HG03521 (cell line): ENCODE measurements around the gene YPEL5.
"Not testable (repeated sequence)": the region's sequence is repeated elsewhere in the genome, so short reads cannot be mapped to it uniquely, and the experiment has no call there.

Source experiments
- ATAC-seq: cut with Tn5 transposase; IDR thresholded peaks from one replicate; pipeline ENCODE4 v1.9.1; 2021; ENCODE audit warnings: mild to moderate bottlenecking, moderate library complexity; ENCODE audit not compliant: unreplicated experiment

The YPEL5 gene

GRCh38 chr2:30136764-30137444 lies 9.9 kb upstream of the YPEL5 start:
- ATAC-seq: no peak

GRCh38 chr2:30139131-30139870 lies 7.5 kb upstream of the YPEL5 start:
- ATAC-seq: peak; percentile 63

DNA sequence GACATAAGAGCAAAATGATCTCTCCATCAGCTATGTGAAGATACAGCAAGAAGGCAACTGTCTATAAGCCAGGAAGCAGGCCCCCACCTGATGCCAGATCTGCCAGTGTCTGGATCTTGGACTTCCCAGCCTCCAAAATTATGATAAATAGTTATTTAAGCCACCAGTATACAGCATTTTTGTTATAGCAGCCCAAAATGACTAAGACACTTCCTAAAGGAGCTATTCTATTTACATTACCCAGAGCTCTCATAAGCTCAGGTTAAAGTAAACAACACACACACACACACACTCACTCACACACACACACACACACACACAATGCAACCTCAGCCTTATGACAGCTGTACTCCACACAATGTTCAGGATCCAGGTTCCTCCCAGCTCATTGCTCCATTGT lies 5.7 kb upstream of the YPEL5 start:
- no peak for ATAC-seq

GRCh38 chr2:30144260-30144659 lies 2.5 kb upstream of the YPEL5 start:
- ATAC-seq: no peak

DNA sequence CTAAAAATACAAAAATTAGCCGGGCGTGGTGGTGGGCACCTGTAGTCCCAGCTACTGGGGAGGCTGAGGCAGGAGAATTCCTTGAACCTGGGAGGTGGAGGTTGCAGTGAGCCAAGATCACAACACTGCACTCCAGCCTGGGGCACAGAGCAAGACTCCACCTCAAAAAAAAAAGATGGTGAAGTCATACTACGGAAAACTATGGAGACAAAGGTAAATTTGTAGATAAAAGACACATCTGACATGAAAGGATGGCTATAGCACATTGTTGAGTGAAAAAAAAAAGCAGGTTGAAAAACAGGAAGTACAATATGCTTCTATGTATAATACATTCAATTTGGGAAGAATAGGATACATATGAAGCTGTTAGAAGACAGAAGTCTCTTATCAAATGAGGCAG lies 1.9 kb upstream of the YPEL5 start:
- ATAC-seq: not testable (repeated sequence)

DNA sequence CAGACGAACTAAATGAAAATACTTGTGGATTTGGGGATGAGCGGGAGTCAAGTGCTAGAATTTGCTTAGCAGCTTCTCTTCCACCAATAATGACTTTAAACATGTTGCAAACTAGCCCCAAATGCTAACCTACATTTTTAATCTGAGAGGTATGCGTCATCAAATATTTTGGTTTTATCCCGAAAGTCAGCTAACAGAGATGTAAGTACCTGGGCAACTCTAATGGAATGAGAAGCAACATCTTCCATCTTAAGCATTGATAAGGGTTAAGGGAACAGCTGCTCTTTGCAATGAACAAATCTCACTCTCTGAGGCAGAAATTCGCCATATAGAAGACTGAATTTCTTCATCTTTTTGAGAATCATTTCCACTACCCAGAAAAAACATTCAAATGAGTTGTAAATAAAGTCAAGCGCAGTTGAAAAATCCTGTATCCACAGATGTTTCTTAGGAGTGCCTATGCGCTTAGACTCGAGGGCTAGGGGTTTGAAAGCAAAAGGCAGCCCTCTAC lies 926 bp upstream of the YPEL5 start:
- ATAC-seq: no peak

- ATAC-seq: no peak
These were observed 448 bp downstream of the YPEL5 start for GRCh38 chr2:30147196-30147714.

DNA sequence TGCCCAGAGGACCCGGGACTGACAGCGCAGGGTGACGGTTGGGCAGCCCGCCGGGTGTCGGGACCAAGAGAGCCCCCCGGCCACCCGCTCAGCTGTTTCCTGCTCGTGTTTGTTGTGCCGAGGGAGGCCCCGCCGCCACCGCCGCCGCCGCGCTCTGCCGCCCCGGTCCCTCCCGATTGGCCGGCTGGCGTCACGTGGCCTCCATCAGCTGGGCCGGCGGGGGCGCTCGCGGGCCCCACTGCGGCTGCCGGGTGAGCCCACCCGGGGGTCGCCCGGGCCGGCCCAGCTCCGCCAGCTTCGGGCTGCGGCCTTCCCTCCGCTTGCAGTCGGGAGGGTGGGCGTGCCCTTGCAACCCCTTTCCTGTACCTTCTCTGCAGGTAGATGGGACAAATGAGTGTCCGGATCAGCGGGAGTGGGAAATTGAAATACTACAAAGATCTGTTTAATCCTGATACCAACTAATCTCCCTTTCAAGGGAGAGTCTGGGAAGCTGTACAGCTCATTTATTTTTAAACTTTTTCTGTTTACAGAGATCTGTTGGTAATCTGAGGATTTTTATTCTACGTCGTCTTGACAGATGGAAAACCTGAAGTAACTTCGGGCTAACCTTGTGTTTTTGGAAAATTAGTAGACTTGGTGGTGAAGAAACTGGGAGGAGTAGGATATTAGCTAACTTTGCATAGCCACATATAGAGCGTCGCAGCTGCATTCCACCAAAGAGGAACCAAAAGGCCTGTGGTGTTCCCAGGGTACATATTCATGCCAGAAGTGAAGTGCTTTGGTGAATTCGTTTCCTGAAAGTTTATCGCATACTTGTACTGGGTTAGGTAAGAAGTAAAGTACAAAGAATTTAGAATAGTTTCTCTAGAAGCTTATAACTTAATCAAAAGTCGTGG lies 1.2 kb downstream of the YPEL5 start:
- ATAC-seq: peak; percentile 19

- ATAC-seq: no peak
These were observed 2.0 kb downstream of the YPEL5 start for GRCh38 chr2:30148850-30149249.

GRCh38 chr2:30149513-30149912 lies 2.7 kb downstream of the YPEL5 start:
- ATAC-seq: no peak

DNA sequence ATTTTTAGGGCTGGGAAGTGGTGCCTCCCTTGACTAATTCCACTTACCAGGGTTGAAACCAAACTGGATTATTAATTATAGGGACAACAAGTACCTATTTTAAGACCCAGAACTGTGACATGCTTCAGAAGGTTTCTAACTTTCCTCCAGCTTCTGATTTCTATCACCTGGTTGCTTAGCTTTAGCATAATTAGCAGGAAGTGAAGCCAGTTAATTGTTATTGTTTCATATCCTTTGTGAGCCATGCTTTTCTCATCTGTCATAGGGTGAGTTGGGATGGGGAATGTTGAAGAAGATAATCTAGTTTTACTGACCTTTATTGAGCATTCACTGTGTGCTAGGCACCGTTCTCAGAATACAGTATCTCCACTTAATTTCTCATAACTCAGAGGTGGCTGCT lies 3.2 kb downstream of the YPEL5 start:
- ATAC-seq: no peak

GRCh38 chr2:30150786-30151185 lies 4.0 kb downstream of the YPEL5 start:
- no peak for ATAC-seq

DNA sequence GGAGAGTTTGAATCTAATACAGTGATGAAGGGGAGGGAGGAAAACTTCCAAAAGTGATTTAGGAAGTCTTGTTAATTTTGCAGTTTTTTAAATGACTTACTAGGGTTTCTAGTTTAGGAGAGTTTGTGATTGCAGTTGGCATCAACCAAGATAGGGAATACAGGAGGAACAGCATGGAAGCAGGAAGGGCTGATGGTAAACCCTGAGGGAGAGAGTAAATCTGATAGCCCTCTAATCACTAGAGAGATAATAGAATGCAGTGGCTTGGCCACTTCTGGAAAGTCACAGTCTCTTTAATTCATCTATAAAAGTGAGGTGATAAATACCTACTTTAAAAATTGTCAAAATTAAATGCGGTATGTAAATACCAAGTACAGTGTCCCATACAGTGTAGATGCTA lies 5.6 kb downstream of the YPEL5 start:
- no peak for ATAC-seq

DNA sequence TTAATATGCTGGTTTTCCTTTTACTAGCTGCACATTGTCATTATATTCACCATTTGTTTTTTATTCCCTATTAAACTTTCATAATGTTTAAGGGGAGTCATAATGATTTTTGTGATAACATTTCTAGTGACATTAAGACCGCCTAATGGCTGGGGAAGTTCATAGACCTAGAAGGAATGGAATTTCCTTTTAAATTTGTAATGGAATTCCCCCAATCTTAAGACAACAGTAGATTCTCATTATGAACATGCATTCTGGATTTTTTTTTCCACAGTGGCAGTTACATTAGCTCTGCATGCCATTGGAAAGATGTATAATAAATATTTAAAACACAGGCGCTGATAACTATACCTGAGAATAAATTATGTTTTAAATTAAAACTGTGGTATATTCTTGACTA lies 8.4 kb downstream of the YPEL5 start:
- ATAC-seq: no peak

DNA sequence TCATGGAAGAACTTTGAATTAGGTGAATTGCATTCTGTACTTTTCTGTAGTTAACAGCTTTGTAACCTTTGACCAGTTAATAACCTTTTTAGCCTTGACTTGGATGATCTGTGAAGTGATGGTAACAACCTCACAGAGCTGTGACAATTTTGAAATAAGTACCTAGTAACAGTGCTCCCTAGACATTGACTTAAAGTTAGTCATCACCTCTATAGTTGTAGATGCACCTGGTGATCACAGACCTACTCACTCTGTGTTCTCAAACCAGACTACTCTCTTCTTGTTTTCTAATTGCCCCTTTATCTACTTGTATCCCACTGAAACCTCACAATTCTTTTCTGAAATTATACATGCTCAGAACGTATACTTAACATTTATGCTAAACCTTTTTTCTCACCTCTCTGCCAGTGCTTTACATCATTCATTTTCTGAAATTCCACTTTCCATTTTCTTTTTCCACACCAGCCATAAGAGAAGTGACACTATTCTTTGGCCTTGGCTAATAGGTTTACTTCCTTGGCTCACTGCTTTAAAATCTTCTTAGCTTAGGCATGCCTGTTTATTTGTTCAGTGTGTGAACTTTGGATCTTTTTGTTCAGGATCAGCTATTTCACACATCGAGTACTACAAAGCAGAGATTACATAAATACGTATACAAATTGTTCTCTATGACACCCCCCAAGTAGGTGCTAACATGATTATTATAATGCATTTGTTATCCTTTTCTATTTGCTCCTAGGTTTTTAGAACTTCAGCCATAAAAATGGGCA lies 9.3 kb downstream of the YPEL5 start:
- no peak for ATAC-seq

DNA sequence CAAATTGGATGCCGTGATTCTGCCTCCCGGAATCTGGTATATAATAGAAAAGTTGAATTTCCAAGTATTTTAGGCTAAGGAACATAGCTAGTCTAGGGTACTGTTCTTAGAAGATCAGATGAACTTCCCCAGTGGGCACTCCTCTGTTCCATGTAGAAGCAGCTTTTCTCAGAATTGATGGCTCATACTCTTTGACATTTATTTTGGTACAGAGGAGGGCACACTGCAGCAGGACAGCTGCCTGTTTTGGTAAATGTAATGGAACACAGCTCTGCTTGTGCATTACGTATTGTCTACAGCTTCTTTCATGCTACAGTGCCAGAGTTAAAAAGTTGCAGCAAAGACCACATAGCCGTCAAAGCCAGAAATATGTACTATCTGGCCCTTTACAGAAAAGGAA lies 10.8 kb downstream of the YPEL5 start:
- ATAC-seq: no peak

DNA sequence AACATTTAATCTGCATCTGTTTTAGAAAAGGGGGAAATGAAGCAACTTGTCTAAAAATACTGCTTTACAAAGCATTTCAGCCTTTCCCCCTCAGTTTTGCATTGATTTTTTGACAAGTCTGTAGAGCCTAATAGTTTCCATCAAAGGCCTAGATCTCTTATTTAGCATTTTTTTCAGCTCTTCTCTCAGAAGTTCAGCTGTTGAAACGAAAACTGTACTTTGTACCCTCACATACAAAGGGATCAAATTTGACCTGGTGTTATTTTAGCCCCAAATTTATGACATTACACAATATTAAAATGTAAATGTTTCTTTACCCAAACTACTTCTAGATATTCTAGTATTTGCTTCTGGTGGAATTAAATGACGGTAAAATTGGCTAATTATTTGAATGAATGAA lies 13.0 kb downstream of the YPEL5 start:
- no peak for ATAC-seq

DNA sequence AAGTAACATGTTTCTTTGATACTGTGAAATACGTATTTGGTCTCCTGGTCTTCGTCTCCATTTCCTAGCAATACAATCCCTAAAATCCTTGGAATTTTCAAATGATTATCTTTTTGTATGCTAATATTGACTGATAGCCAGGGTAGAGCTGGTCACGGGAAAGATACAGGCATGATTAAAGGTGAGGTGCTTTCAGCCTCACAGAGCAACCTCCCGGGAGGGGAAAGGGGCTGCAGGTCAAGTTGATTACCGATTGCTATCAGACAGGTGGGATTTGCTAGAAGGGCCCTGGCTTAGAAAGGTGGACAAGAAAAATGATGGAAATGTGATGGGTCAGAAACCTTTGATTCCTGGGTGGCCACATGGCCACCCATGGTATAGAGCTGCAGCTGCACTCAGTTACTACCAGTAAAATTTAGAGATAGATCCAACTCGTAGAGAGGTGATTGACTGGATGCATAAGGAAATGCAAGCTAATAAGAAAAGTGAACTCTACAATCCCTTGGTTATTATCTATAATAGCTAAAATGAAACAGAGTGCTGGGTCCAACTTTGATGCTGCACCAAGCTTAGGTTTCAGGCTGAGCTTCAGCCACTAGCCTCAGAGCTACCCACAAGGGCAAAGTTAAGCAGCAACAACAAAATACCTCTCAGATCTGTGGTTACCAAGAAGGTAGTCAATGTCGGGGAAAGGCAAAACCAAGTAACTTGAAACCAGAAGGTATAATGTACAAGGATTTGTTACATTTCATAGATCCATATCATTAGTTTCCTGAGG lies 15.3 kb downstream of the YPEL5 start:
- ATAC-seq: no peak

DNA sequence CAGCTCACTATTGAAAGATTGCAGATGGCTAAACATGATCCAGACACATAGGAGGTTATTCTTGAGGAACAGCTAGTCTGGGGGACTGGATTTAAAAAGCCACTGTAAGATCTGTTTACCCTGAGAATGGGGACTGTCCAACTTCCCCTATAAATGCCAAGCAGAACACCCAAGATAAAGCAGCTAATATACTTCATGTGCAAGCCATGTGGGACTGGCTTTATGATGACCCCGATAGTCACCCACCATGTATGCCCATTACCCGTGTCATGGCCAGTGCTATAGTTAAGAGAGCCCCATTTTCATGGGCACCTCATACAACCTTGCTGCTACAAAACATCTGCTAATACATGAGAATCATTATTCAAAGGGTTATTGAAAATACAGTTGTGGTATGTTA lies 16.0 kb downstream of the YPEL5 start:
- no peak for ATAC-seq
